Ovary (tissue), 3 donors: ENCODE results near the gene SDHD.

Experiments
- CTCF ChIP-seq, 3 donors: fragments of 450-650 bp in 2 of 3; fragments of 200-600 bp in 1 of 3; IDR thresholded peaks; one replicate each; pipeline versions ENCODE4 v1.5.1 to v1.8.0; 2016 to 2022; ENCODE audit warnings: antibody characterized with exemption in 3 of 3, mild to moderate bottlenecking in 1 of 3
- EP300 ChIP-seq: sonication (generic); formaldehyde crosslinking; IDR thresholded peaks from one replicate; pipeline ENCODE4 v1.6.1; 2017; ENCODE audit warnings: antibody characterized with exemption
- POLR2A ChIP-seq: fragments of 450-650 bp; IDR thresholded peaks from one replicate; pipeline ENCODE4 v1.6.1; 2017; ENCODE audit warnings: antibody characterized with exemption, mild to moderate bottlenecking, moderate library complexity
- donor health status: DM: no; HTN: no; CAD: no.

- TF ChIP-seq CTCF (IDR thresholded peaks at IDR 0.05), result no peak
- TF ChIP-seq POLR2A, result no peak
- TF ChIP-seq EP300, result no peak
These were observed 3.9 kb upstream of the SDHD start for GRCh38 chr11:112082729-112083128.
